ENCODE results near the gene SV2C. TPM values are rescaled to one million over a fixed set of nuclear protein-coding genes. Genes with fewer than 3 reads are reported as not detected.
A peak's percentile ranks its signal among the peaks of the same experiment; 100 is the strongest.

The SV2C gene
- total and polyA plus RNA-seq, 2 of the 13 experiments (the other 11 are each of a cell fraction or from before 2014, with no cell fraction given), result not detected

DNA sequence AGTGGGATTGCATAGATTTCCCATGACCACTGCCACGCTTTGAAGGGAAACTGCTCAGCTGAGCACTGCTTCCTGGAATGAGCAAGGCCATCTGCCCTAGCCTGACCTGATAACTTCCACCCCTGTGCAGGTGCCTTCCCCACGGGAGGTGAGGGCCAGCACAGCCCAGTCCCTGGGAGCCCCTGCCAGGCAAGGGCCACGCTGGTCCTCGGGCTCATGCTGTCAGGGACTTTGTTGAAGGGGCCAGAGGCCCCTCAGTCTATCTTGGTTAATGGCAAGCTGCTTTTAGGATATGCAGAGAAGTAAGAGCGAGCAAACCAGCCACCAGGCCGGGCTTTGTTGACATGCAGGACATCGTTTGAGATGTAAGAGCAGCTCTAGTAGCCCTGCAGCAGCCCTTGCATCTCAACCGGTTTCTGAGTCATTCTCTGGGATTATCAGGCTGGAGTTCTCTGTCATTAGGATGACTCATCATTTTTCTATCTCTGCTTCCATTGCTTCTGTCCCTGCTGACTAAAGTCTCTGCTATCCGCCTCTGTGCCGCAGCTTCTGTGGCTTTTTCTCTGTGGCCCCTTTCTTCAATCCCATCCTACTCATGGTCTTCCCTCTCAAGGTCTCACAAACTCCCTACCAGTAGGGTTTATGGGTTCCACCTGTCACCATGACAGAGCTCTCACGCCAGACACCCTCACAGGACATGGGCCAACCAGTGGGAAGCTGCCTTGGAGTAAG lies 289.3 kb downstream of the SV2C start (continued):
- TF ChIP-seq, protein P1, sequence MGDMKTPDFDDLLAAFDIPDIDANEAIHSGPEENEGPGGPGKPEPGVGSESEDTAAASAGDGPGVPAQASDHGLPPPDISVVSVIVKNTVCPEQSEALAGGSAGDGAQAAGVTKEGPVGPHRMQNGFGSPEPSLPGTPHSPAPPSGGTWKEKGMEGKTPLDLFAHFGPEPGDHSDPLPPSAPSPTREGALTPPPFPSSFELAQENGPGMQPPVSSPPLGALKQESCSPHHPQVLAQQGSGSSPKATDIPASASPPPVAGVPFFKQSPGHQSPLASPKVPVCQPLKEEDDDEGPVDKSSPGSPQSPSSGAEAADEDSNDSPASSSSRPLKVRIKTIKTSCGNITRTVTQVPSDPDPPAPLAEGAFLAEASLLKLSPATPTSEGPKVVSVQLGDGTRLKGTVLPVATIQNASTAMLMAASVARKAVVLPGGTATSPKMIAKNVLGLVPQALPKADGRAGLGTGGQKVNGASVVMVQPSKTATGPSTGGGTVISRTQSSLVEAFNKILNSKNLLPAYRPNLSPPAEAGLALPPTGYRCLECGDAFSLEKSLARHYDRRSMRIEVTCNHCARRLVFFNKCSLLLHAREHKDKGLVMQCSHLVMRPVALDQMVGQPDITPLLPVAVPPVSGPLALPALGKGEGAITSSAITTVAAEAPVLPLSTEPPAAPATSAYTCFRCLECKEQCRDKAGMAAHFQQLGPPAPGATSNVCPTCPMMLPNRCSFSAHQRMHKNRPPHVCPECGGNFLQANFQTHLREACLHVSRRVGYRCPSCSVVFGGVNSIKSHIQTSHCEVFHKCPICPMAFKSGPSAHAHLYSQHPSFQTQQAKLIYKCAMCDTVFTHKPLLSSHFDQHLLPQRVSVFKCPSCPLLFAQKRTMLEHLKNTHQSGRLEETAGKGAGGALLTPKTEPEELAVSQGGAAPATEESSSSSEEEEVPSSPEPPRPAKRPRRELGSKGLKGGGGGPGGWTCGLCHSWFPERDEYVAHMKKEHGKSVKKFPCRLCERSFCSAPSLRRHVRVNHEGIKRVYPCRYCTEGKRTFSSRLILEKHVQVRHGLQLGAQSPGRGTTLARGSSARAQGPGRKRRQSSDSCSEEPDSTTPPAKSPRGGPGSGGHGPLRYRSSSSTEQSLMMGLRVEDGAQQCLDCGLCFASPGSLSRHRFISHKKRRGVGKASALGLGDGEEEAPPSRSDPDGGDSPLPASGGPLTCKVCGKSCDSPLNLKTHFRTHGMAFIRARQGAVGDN (CRISPR knock-in tag; IDR thresholded peaks at IDR 0.05), result peak; percentile 77
- TF ChIP-seq ZNF292 (CRISPR knock-in tag; IDR thresholded peaks at IDR 0.05; ENCODE audit: borderline replicate concordance, low read depth), result no peak
- TF ChIP-seq MAFG (CRISPR knock-in tag; IDR thresholded peaks at IDR 0.05), result peak; percentile 93
- TF ChIP-seq ZIK1 (CRISPR knock-in tag; IDR thresholded peaks at IDR 0.05; ENCODE audit: borderline replicate concordance, low read depth), result no peak
- TF ChIP-seq SP140L (CRISPR knock-in tag; IDR thresholded peaks at IDR 0.05; ENCODE audit: borderline replicate concordance), result no peak
- peak; percentile 63; the same call in 1 of the 2 replicates for TF ChIP-seq NFE2 (CRISPR knock-in tag; IDR thresholded peaks at IDR 0.05)
- TF ChIP-seq TEAD3 (CRISPR knock-in tag; optimal IDR thresholded peaks at IDR 0.05; ENCODE audit: borderline replicate concordance), result peak; percentile 16
- no peak for TF ChIP-seq LCORL (IDR thresholded peaks at IDR 0.05)
- TF ChIP-seq LCORL (CRISPR knock-in tag; IDR thresholded peaks at IDR 0.05), result 0 out of 2 replicates have a peak, but pooled peaks have one; percentile 12
- TF ChIP-seq, protein P2, sequence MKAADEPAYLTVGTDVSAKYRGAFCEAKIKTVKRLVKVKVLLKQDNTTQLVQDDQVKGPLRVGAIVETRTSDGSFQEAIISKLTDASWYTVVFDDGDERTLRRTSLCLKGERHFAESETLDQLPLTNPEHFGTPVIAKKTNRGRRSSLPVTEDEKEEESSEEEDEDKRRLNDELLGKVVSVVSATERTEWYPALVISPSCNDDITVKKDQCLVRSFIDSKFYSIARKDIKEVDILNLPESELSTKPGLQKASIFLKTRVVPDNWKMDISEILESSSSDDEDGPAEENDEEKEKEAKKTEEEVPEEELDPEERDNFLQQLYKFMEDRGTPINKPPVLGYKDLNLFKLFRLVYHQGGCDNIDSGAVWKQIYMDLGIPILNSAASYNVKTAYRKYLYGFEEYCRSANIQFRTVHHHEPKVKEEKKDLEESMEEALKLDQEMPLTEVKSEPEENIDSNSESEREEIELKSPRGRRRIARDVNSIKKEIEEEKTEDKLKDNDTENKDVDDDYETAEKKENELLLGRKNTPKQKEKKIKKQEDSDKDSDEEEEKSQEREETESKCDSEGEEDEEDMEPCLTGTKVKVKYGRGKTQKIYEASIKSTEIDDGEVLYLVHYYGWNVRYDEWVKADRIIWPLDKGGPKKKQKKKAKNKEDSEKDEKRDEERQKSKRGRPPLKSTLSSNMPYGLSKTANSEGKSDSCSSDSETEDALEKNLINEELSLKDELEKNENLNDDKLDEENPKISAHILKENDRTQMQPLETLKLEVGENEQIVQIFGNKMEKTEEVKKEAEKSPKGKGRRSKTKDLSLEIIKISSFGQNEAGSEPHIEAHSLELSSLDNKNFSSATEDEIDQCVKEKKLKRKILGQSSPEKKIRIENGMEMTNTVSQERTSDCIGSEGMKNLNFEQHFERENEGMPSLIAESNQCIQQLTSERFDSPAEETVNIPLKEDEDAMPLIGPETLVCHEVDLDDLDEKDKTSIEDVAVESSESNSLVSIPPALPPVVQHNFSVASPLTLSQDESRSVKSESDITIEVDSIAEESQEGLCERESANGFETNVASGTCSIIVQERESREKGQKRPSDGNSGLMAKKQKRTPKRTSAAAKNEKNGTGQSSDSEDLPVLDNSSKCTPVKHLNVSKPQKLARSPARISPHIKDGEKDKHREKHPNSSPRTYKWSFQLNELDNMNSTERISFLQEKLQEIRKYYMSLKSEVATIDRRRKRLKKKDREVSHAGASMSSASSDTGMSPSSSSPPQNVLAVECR (CRISPR knock-in tag; IDR thresholded peaks at IDR 0.05; ENCODE audit: borderline replicate concordance), result peak; percentile 37; the same call in 1 of the 2 replicates
- TF ChIP-seq, protein P3, sequence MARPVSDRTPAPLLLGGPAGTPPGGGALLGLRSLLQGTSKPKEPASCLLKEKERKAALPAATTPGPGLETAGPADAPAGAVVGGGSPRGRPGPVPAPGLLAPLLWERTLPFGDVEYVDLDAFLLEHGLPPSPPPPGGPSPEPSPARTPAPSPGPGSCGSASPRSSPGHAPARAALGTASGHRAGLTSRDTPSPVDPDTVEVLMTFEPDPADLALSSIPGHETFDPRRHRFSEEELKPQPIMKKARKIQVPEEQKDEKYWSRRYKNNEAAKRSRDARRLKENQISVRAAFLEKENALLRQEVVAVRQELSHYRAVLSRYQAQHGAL (CRISPR knock-in tag; IDR thresholded peaks at IDR 0.05; ENCODE audit: not compliant biosample characterization), result no peak
- TF ChIP-seq ZNF501 (CRISPR knock-in tag; IDR thresholded peaks at IDR 0.05), result peak; percentile 81
- peak; percentile 62 for TF ChIP-seq PITX1 (CRISPR knock-in tag; IDR thresholded peaks at IDR 0.05)
- no peak; the same call in 1 of the 2 replicates for TF ChIP-seq ZSCAN21 (CRISPR knock-in tag; IDR thresholded peaks at IDR 0.05; ENCODE audit: borderline replicate concordance)
- TF ChIP-seq FOSL1 (CRISPR knock-in tag; IDR thresholded peaks at IDR 0.05; ENCODE audit: borderline replicate concordance), result peak; percentile 24; the same call in 1 of the 2 replicates
- TF ChIP-seq POLR2A (IDR thresholded peaks at IDR 0.05; ENCODE audit: insufficient read depth in 1 of 2, low read depth in 2 of 2, low read length in 2 of 2), result no peak
- TF ChIP-seq, protein P4, sequence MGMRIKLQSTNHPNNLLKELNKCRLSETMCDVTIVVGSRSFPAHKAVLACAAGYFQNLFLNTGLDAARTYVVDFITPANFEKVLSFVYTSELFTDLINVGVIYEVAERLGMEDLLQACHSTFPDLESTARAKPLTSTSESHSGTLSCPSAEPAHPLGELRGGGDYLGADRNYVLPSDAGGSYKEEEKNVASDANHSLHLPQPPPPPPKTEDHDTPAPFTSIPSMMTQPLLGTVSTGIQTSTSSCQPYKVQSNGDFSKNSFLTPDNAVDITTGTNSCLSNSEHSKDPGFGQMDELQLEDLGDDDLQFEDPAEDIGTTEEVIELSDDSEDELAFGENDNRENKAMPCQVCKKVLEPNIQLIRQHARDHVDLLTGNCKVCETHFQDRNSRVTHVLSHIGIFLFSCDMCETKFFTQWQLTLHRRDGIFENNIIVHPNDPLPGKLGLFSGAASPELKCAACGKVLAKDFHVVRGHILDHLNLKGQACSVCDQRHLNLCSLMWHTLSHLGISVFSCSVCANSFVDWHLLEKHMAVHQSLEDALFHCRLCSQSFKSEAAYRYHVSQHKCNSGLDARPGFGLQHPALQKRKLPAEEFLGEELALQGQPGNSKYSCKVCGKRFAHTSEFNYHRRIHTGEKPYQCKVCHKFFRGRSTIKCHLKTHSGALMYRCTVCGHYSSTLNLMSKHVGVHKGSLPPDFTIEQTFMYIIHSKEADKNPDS (CRISPR knock-in tag; IDR thresholded peaks at IDR 0.05), result no peak
- peak; percentile 62 for TF ChIP-seq RXRA (CRISPR knock-in tag; IDR thresholded peaks at IDR 0.05)
